Measurements from ENCODE around the gene DNAJB1. TPM values are rescaled to one million over a fixed set of nuclear protein-coding genes. Genes with fewer than 3 reads are reported as not detected.

The DNAJB1 gene
- total RNA-seq, 1 experiment from 2014 or later: 164 TPM

DNA sequence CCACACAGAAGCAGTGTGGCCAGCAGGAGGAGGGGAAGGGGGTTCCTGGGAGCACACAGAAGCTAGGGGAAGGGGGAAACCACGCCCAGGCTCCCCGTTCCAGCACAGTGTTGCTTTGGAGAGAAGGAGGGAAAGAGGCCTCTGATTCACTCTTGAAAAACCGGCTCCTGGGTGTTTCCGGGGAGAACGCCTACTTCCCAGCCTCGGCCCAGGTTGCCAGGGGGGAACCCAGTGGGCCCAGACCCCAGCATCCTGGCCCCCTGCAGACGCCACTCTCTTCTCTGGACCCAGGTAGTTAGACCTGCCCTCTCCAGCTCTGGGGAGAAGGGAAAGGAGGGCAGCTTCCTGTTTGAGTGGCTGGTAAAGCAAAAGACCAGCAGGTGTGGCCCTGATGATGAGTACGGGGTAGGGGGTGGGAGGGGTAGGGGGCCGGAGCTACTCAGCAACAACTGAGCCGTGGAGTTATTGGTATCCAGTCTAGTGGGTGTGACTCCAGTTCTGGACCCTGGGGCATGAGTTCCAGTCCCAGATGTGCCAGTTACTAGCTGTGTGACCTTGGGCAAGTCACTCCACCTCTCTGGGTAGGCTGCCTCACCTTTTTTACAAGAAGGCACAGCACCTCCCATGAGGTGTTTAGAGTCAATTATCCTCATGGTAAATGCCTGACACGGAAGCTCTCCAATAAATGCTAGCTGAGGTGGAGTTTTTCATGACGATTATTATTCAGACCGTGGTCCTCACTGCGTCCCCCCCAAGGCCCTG lies 23.1 kb downstream of the DNAJB1 start:
- peaks cover 31% of the 10 kb centered on the region for H3K36me3 ChIP-seq
- peak overlapping the region; percentile 83 for H3K4me3 ChIP-seq
- no peaks in the 10 kb centered on the region for H3K27me3 ChIP-seq
- DNase-seq: no peak
- no peaks in the 10 kb centered on the region for H3K9me3 ChIP-seq

DNA sequence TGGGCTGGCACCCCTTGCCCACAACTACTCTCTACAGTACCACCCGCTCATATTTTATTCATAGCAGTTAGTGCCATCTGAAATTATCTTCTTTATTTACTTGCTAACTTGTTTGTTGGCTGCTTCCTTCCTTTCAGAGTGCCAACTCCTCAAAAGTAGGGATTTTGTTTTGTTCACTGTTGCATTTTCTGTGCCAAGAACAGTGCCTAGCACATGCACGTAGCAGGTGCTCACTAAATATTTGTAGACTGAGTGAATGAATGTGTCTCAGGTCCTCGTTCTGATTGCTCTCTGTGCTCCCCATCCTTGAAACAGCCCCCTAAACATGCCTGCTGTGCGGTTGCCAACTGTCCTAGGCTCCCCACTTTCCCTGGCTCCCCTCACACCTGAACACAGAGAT lies 23.8 kb downstream of the DNAJB1 start:
- Histone ChIP-seq H3K4me3 (peak overlapping the region; percentile 83), H3K27me3 (no peaks in the 10 kb centered on the region), H3K36me3 (peaks cover 38% of the 10 kb centered on the region), H3K9me3 (no peaks in the 10 kb centered on the region)
- no peak for DNase-seq

DNA sequence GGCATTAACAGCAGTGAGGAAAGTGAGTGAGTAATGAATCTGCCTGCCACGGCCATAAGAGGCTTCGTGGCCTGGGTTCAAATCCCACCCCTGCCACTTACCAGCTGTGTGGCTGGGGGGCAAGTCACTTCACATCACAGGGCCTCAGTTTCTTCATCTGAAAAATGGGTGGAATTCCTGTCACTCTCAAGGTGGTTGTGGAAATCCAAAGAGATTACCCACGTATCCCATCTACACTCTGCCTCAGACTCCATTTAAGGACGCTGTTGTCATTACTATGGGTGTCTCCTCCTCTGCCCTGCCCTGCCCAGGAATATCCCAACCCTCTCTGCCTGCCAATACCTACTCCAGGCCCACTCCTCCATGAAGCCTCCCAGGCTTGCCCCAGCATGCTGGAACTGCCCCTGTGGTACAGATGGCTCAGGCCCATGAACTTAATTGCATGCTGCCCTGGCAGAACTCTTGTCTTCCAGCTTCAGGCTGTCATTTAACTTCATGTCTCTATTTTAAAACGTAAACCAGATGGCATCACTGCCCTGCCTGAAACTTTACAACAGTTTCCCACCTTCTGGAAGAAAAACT lies 25.4 kb downstream of the DNAJB1 start:
- H3K4me3 ChIP-seq: no peak overlapping the region
- peaks cover 51% of the 10 kb centered on the region for H3K36me3 ChIP-seq
- H3K9me3 ChIP-seq: no peaks in the 10 kb centered on the region
- no peak for DNase-seq
- H3K27me3 ChIP-seq: no peaks in the 10 kb centered on the region

DNA sequence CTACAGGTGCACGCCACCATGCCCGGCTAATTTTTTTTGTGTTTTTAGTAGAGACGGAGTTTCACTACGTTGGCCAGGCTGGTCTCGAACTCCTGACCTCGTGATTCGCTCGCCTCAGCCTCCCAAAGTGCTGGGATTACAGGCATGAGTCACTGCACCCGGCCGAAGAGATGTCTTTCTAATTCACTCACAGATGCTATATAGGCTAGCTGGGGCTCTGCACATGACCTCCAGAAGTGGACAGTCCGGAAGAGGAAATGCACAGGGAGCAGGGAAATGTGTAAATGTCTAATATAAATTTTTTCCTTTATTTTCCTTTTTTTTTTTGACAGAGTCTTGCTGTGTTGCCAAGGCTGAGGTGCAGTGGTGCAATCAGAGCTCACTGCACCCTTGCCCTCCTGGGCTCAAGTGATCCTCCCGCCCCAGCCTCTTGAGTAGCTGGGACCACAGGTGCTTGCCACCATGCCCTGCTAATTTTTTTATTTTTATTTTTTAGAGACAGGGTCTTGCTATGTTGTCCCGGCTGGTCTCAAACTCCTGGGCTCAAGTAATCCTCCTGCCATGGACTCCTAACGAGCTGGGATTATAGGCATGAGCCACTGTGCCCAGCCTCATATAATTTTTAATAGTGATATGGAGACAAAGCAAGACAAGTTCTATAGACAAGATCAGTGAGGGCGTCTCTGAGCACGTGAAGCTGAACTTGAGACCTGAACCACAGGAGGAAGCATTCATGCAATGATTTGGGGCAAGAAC lies 30.6 kb downstream of the DNAJB1 start:
- Histone ChIP-seq H3K9me3 (no peaks in the 10 kb centered on the region), H3K27me3 (no peaks in the 10 kb centered on the region), H3K4me3 (no peak overlapping the region), H3K36me3 (peaks cover 60% of the 10 kb centered on the region)
- no peak for DNase-seq

DNA sequence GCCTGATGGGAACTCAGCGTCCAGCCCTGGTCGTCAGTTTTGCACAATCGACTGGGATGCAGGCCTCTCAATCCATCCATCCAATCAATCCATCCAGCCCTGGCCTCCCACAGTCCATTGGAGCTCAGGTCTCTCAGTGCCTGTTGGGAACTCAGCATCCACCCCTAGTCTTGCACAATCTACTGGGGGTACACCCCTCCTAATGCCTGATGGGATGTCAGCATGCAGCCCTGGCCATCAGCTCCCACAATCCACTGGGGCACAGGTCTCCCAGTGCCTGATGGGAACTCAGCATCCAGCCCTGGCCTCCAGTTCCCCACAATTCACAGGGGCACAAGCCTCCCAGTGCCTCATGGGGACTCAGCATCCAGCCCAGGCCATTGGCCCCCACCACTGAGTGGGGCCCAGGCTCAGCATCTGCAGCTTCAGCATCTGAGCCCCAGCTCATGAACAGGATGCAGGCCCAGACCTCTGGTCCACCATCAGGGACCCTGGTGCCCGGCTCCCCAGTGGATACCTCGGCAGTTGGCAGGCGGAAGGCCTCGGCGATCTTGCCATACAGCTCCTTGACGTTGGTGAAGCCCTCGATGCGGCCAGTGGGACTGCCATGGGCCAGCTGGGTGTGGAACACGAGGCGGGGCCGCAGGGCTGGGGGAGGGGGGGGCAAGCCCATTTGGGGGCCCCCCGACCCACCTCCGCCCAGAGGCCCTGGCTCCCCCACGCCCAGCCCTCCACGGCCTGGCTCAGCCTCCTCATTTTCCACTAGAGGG lies 35.8 kb downstream of the DNAJB1 start:
- H3K9me3 ChIP-seq: no peaks in the 10 kb centered on the region
- H3K4me3 ChIP-seq: no peak overlapping the region
- DNase-seq: no peak

DNA sequence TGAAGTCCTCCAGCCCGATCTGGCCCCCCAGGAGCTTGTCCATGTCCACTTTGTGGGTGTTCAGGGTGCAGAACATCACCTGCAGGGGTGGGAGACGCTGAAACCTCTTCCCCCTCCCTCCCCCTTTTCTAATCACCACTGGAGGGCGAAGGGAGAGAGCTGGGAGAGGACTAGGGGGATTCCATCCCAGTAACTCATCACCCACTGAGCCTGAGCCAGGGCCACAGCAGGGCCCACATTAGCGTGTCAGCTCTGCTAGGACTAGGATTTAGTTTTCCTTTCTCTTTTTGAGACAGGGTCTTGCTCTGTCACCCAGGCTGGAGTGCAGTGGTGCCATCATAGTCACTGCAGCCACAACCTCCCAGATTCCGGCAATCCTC lies 37.5 kb downstream of the DNAJB1 start:
- peaks cover 67% of the 10 kb centered on the region for H3K36me3 ChIP-seq
- DNase-seq: no peak
- H3K27me3 ChIP-seq: no peaks in the 10 kb centered on the region
- no peak overlapping the region for H3K4me3 ChIP-seq
- H3K9me3 ChIP-seq: no peaks in the 10 kb centered on the region

More for the DNA sequence above, 35.8 kb downstream of the DNAJB1 start:
- H3K36me3 ChIP-seq: peaks cover 67% of the 10 kb centered on the region
- H3K27me3 ChIP-seq: no peaks in the 10 kb centered on the region

DNA sequence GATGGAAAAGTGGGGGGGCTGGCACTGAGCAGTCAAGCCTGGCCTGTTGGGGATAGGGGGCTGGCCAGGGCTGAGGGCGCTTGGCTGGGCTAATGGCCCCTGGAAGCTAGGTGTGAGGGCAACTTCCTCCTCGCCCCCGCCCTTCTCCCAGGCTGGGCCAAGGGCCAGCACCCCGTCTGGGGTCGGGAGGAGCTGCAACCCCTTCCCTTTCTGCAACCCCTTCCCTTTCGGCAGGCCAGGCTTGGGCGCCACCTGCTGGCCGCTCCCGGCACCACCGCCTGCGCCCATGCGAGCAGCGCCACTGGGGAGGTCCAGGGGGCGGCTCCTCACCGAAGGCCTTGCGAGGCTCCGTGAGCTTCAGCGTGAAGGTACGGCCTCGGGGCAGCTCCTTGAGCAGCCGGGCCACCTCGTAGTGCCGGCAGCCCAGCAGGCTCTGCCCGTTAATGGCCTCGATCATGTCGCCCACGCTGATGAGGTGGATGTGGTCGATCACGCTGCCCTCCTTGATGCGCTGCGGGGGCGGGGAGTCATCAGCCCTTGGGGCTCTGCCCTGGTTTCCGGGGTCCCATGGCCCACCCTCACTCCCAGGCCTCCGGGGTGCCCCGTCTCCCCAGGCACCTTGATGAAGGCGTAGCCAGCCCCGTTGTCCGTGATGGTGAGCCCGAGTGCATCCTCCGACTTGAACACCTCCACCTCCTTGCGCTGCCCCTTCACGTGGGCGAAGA lies 38.1 kb downstream of the DNAJB1 start:
- Histone ChIP-seq H3K4me3 (no peak overlapping the region), H3K36me3 (peaks cover 68% of the 10 kb centered on the region), H3K9me3 (no peaks in the 10 kb centered on the region), H3K27me3 (no peaks in the 10 kb centered on the region)
- DNase-seq: no peak

DNA sequence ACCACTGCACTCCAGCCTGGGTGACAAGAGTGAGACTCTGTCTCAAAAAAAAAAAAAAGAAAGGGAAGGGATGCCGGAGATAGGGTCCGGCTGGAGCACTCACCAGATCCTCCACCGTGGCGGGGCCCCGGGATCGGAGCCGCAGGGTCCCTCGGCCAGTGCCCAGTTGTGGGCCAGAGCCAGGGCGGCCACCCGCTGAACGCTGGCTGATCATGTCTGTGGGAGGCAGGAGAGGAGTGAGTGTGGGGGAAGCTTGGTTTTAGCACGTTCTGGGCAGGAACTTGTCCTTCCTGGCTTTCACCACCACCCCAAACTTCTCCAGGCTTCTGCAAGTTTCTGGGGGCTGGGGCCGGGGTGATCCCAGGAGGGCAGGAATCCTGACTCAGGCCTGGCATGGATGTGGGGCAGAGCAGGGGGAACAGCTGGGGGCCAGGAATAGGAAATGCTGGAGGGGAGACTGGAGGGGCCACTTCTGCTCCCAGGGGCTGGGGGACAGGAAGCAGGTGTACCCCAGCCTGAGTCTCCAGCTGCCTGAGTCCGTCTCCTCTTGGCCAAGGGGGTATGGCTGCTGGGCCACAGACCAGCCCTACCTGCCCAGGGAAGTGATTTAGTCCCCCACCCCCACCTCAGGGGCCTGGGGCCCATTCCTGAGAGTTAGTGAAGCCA lies 38.8 kb downstream of the DNAJB1 start:
- H3K27me3 ChIP-seq: no peaks in the 10 kb centered on the region
- H3K4me3 ChIP-seq: no peak overlapping the region
- no peaks in the 10 kb centered on the region for H3K9me3 ChIP-seq
- H3K36me3 ChIP-seq: peaks cover 68% of the 10 kb centered on the region
- DNase-seq: no peak

DNA sequence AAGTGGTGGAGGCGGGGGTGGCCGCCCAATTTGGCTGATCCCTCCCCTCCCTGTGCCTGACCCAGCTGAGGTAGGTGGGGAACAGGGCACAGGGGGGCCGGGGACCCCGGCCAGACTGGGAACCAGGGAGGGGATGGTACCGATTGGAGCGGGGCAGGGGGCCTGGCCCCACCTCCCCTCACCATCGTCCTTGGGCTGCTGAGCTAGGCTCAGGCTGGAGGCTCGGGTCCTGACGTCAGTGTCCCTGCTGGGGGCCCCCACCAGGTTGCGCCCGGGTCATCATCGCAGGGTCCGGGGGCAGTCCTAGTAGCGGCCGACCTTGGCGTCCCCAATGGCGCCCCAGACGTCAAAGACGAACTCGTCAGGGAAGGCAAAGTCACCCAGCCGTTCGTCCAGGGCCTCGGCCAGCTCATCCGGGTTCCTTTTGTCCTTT lies 40.1 kb downstream of the DNAJB1 start:
- Histone ChIP-seq H3K36me3 (peaks cover 66% of the 10 kb centered on the region), H3K27me3 (no peaks in the 10 kb centered on the region), H3K4me3 (no peak overlapping the region), H3K9me3 (no peaks in the 10 kb centered on the region)
- no peak for DNase-seq

DNA sequence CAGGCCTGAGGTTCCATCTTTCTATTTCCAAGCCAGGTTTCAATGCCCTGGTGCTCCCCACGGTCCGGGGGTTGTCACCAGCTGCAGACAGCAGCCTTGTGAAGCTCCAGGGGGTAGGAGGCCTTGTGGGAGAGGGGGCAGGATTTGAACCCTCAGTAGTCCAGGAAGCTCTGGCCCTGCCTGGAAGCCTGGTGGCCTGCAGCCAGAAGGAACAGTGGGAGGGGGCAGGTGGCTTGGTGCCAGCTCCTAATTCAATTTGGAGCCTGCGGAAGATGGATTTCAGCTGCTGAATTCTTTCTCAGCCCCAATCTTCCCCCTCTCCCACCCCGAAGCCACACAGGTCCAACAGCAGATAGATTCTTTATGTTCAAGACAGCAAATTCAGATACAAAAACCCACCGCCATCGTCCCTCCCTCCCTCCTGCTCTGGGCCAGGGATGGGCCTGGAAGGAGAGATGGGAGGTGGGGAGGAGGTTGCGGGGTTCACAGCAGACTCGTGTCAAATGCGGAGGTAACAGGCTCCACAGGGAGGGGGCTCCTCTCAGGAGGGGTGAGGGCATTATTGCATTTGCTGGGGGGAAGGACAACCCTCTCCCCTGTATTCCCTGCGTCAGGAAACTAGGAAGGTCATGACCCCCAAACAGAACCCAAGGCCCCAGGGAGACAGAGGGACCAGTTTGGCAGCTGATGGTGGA lies 40.6 kb downstream of the DNAJB1 start:
- H3K36me3 ChIP-seq: peaks cover 60% of the 10 kb centered on the region
- no peak for DNase-seq
- no peaks in the 10 kb centered on the region for H3K27me3 ChIP-seq

DNA sequence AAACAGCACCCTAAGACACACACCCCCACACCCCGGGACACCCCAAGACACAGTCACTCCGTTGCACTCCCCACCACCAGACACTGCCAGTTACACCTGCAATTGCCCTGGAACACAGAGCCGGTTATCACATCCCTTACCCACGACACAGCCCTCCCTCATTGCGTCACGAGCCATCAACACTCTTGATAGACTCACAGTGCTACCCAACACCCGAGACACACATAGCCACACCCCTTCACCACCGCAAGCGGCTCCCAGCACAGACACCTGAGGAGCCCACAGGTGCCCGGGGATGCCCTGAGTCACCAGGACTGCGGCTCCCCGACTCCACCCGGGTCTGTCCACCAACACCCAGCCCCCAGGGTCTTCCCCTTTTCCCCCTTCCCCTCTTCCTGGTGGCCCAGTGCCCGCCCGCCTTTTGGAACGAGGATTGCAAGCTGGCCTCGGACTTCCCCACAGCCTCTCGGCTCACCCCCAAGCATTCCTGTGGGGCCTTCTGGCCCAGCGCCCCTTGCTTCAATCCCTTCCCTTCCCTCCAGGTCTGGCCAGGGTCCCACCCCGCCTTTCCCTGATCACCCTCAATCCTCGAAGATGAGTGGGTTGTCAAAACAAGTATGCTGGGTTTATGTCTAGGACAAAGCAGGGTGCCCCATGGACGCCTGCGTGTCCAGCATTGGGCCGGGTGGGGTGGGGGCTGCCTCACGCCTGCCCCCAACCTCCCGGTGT lies 41.4 kb downstream of the DNAJB1 start:
- Histone ChIP-seq H3K36me3 (peaks cover 53% of the 10 kb centered on the region), H3K27me3 (no peaks in the 10 kb centered on the region), H3K9me3 (no peaks in the 10 kb centered on the region), H3K4me3 (no peak overlapping the region)
- peak; percentile 62 for DNase-seq

More for the DNA sequence above, 40.6 kb downstream of the DNAJB1 start:
- H3K4me3 ChIP-seq: no peak overlapping the region
- no peaks in the 10 kb centered on the region for H3K9me3 ChIP-seq

DNA sequence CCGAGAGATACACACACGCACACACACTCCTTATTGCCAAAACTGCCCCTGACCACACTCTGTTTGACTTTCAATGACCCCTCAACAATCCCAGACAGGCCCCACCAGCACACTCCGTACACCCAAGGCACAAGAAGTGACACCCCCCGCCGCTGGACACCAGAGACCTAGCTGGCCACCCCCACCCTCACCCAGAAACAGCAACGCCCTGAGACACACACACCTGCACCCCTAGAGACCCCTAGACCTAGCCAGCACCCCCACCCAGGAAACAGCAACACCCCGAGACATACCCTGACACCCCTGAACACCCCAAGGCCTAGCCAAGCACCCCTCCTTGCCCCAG lies 41.9 kb downstream of the DNAJB1 start:
- Histone ChIP-seq H3K36me3 (peaks cover 53% of the 10 kb centered on the region), H3K4me3 (no peak overlapping the region), H3K27me3 (no peaks in the 10 kb centered on the region), H3K9me3 (no peaks in the 10 kb centered on the region)
- no peak for DNase-seq

DNA sequence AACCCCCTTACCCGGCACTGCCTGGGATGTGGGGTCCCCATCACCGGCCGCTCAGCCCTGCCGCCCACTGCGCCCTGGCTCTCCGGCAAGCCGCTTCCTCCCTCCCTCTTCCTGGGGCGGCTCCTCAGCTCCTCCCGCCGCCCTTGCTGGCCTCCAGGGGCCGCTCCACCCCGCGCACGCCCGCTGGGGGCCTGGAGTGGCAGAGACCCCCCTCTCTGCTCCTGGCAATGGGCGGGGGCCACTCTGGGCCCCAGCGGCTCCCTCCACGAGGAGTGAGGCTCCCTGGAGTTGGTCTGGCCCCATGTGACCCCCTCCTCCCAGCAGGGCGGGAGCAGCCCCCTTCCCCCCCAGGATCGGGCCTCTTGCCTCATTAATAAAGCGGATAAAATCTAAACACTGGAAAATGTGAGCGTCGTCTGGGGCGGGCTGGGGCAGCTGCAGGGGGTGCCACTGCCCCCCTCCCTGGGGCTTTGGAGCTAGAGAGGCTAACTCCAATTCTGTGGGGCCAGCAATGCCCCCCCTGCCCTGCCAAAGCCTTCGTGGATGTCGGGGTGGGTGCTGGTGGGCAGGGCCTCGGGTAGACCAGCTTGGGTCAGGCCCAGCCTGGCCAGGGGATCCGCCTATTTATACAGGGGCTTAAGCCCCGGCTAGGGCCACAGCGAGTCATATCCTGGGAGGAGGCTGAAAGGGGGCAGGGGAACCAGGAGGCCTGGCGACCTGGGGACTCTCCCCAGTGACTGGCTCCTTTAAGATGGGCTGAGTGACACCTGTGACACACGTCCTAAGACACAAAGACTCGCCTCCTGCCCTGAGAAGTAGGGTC lies 42.7 kb downstream of the DNAJB1 start, which contains the start of gene PTGER1:
TSS of gene PTGER1 (minus strand) at position 104 of the 823 bp plus-strand sequence. CDS start 1,034 bp downstream, outside the sequence.
- no peaks in the 10 kb centered on the region for H3K27me3 ChIP-seq
- H3K4me3 ChIP-seq: no peak within 1 kb of the TSS
- no peaks in the 10 kb centered on the region for H3K9me3 ChIP-seq
- DNase-seq: peak; percentile 78
- peaks cover 49% of the 10 kb centered on the region for H3K36me3 ChIP-seq

DNA sequence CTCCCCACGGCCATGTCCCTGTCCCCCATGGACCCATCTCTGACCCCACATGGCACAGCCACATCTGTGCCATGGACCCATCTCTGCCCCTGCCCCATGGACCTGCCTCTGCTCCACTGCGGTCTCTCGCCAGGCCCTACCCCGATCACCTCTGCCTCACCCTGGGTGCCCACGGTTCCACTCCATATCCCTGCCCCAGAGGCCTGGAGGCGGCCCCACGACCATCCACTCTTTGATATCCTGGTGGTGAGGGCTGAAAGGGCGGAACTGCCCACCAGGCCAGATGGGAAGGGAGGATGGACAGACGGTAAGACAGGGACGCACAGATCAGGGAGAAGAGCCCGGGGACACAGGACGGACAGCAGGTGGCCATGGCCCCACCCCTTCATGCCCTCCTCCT lies 43.4 kb downstream of the DNAJB1 start:
- Histone ChIP-seq H3K27me3 (no peaks in the 10 kb centered on the region), H3K36me3 (peaks cover 49% of the 10 kb centered on the region), H3K9me3 (no peaks in the 10 kb centered on the region), H3K4me3 (no peak overlapping the region)
- DNase-seq: no peak
